ENCODE data around the gene DAB2.
"Not testable (repeated sequence)": the region's sequence is repeated elsewhere in the genome, so short reads cannot be mapped to it uniquely, and the experiment has no call there.

DAB2 gene

DNA sequence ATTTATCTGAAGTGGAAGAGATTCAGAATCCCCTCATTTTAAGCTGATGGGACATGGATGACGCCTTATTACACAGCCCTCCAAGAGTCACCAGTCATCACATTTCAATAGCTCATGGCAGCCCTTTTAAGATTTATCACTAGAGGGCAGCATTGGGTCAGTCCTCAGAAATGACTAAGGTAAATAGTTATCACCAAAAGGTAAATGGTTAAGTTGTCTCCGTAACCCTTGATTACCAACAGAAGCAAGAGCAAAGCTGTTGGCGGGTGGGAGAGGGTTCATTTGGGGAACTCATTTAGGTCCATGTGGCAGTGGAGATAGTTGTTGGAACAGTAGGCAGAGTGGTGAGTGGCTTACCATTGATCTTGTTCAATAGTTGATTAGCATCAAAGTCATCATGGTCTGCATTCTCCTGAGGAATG lies 48.5 kb downstream of the DAB2 start:
- no peak for DNase-seq

DNA sequence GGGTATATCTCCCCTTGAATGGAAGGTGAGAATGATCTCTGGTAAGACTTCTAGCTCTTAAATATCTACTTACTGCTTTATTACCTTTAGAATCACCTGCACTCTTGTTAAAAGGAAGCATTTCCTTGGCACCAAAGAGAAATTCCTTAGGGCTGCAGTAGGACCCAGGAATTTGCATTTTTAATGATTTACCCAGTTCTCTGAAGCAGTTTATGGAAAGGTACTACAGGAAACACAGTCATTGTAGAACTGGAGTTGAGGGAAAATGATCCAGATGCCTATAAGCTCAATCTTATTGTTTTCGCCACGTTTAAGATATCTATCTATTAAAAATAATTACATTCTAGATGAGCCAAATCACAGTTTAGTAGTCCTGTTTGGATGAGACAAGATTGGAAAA lies 51.0 kb downstream of the DAB2 start:
- DNase-seq = no peak

DNA sequence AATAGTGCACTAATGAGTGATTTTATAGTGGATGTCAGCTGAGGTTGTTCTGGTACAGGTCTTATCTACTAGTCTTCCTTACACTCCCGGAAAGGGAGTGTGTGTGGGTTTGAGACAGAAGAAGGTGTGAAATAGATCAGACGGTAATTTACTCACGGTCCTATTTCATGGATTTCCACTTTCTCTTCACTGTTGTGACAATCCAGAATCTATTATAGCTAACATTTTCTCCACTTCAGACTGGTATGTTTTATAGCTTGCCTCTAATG lies 53.5 kb downstream of the DAB2 start:
- no peak for DNase-seq

DNA sequence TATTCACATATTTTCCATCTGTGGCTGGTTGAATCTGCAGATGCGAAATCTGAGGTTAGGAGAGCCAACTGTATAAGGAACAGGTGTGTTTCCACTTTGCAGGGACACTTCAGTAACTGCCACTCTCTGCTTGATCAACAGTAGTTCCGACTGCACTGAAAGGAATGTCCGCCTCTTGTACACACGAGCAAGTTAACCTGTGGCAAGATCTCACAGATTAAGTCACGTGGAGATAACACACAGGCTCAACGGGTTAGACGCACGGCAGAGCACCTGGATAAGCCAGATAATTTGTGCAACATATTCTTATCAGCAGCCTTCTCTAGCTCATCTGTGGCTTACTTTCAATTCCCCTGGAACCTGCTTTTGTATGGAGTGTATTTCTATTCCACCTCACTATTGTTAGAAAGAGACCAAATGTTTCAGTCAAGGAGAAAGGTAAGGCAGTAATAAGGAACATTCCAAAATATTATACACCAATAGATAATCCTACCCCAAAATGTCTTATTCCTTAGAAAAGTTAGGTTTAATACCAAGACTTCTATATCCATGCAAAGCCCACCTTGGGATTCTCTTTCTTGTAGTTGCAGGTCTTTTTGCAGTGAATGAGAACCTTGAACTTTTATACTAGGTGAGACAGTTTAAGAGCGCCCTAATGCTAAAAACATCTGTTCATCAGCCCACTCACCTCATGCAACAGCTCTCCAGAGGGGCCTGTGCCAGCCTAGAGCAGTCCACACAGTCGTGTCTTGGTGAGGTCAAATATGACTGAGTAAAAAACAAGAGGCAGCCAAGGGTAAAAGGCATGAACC lies 54.0 kb downstream of the DAB2 start:
- DNase-seq = no peak

DNA sequence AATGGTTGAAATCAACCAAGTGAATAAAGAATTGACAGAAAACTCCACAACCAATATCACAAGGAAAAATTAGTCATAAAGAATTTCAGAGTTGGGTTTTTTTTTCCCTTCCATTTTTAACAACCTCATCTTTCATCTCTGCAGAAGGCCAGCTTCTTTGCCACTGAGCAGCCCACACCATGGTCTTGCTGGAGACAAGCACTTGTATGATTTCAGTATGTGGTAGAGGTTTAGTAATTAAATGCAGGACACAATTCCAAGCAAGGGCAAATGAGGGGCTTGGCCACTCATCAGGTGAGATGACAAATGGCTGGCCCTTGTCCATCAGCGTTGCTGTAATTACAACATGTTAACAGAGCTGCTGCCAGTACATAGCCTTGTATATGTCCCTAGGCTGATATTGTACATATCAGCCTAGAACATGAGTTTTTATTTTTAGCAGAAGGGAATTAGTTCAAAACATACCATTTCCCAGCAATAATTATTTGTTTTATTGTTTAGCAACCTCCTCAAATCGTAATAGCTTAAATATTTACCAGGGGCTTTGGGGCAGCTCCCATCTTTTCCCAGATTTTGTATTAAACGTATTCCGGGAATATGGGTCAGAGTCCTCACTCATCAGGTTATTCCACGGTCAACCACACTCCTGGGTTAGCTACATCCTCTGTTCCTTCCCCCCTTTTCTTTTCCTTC lies 55.5 kb downstream of the DAB2 start:
- no peak for DNase-seq

DNA sequence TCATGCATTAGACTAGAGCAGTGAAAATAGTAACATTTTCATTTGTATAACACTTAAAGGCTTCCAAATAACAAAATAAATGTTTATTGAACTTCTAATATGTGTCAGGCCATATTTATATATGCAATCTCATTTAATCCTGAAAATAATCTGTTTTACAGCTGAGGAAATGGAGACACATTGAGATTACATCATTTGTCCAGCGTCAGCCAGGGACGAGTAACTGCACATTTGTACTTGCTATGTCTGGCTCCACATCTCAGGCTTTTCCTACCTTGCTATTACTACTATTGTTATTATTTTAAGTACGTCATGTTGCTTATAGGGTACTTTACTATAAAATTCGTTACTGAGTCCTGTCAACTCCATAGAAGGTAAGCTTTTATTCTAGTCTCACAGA lies 56.7 kb downstream of the DAB2 start:
- DNase-seq = no peak

DNA sequence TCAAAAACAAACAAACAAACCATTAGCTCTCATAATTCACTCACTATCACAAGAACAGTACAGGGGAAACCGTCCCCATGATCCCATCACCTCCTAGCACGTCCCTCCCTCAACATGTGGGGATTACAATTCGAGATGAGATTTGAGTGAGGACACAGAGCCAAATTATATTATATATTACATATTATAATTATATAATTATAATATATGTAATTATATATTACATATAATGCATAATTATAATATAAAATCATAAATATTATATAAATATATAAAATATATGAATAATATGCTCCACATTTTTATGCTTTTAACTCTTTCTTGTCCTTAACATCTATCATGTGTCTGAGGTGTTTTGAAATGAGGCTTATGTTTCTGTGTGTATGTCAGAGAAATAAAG lies 57.1 kb downstream of the DAB2 start:
- DNase-seq = no peak

DNA sequence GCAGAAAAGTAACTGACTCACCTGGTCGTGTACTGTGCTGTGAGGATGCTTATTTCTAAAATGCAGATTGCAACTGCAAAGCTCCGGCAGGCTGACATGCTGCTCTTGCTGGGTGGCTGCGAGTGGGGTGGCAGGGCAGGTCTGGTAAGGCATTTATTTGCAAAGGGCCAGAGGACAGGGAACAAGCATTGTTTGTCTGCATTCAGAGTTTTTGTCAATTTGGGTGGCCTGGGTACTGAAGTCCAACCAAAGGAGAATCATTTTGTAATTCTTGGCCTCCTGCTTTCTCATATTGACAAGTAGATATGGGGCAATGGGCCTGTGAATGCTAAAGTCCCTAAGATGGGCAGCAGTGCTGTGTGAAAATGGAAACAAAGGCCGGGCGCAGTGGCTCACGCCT lies 60.4 kb downstream of the DAB2 start, which contains the start of gene C9:
TSS of gene C9 (minus strand) at position 129 of the 400 bp plus-strand sequence. CDS start at position 98, 31 bp downstream.
- no peak for DNase-seq

DNA sequence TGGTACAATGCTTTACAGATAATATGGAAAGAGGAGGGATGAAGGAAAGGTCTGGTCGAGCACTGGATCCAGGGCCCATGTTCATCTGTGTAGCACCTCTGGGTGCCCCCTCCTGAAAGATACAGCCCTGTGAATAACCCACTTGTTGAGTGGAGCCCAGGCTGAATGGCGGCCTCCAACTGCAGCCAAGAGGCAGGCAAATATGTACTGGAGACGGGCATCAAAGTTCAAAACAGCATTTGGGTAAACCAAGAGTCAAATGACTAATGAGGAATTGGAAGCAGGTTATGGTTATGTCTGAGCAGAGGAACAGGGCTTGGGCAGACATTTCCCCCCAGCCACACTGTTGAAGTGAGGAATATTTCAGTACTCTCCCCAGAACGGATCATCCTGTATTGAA lies 61.6 kb downstream of the DAB2 start:
- no peak for DNase-seq

DNA sequence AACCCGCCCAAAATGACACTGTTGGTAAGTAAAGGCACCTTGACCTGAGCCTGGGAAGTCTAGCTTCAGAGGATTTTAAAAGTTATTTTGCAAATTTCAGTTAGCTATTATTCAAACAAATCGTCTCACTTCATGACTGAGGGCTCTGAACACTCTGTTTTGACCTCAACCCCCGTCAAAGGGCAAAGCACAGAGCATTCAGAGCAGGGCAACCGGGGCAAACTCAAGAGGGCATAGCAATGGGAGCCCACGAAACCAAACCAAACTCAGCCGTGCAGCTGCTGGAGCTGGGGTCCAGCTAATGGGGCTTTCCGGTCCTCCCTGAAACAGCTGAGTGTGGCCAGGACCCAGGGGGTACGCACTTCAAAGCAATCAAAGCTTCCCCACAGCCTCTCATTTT lies 62.1 kb downstream of the DAB2 start:
- no peak for DNase-seq

DNA sequence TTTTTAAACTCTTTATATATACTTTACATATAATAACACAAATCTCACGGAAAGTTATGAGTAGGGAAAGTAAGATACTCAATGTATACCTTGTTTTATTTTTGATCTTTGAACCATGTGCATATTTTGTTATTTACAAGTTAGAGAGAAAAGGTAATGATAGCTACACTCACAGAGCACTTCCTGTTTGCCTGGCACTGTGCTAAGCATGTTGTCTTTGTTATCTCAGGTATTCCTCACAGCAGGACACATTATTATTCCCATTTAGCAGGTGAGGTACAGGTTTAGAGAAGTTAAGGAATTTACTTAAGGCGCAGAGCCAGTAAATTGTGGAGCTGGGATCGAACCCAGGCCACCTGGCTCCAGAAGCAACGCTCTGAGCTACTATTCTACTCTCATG lies 63.5 kb downstream of the DAB2 start:
- no peak for DNase-seq

DNA sequence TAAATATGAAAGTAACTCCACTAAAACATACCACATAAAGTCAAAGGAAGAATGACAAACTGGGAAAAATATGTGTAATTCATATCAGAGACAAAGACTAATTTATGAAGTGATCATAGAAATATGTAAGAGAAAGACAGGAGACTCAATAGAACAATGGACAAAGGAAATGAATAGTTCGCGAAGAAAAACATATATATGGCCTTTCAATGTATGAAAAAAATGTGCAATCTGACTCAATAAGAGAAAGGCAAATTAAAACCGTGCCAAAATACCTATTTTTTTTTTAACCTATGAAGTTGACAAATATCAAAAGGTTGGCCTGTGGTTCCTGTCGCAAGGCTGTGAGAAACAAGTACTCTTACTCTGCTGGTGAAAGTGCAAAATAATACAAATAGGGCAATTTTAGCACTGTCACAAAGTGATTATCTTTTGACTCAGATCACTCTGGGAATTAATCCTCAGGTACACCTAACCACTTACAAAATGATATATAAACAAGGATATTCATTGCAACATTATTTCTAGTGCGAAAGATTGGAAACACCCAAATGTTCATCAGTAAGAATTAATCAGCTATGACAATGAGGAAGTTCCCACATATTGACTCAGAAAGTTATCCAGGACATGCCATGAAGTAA lies 64.2 kb downstream of the DAB2 start:
- DNase-seq = no peak

DNA sequence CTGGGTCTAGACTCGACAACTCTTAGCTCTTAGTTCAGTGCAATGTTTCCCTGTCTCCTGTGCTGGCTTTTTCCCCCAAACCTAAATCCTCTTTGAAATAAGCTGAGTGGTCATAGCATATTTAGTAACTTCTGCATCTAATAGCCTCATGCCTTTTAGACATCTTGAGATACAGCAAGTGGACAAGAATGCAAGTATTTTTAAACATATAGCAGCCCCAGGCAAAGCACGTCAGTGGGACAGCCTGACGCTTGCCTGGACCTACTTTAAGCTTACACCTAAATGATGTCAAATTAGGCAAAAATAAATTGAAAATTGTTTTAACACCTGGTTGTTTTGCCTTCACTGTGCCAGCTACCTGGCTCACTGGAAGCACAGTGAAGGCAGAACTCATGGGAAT lies 68.5 kb downstream of the DAB2 start:
- DNase-seq = no peak

DNA sequence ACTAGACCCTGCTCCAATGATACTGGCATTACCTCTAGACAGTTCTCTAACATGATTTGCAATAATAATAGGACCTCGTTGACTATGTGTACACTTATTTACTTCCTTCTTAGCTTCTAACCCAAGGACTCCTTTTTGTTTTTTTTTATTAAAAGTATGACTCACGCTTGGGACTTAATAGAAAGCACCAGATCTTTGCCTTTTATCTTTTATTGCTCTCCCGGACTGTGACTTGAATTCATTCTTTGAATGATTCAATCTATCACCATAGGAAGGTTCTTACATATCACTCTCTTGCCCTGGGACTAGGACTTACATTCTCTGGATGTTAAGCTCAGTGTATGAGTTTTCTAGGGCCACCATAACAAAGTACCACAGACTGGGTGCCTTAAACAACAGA lies 69.5 kb downstream of the DAB2 start:
- no peak for DNase-seq

DNA sequence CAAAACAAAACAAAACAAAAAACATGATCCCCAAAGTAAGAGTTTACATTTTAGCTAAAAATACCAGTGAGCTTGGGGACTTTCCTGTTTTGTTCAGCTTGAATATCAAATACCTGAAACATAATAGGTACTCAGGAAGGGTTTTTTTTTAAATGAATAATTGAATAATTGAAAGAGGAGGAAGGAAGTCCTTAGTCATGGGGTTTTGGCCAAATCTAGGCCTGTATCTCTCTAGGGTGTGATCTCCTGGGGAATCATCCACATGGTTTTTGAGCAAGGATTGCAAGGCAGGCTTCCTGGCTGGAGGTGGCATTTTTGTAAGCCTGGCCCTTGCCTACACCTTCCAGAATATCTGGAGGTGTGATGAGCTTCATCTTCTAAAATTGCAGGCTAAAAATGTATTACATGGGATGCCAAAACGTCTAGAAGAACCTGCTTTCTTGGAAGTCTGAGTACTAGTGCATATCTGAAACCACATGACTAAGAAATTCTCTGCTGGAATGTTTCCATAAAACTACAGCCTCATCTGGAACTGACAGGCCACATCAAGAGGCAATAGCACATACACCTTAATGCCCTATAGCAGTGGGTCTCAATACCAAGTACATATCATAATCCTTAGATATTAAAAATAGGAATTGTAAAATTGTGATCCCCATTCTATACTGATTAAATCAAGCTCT lies 70.9 kb downstream of the DAB2 start:
- DNase-seq = no peak

DNA sequence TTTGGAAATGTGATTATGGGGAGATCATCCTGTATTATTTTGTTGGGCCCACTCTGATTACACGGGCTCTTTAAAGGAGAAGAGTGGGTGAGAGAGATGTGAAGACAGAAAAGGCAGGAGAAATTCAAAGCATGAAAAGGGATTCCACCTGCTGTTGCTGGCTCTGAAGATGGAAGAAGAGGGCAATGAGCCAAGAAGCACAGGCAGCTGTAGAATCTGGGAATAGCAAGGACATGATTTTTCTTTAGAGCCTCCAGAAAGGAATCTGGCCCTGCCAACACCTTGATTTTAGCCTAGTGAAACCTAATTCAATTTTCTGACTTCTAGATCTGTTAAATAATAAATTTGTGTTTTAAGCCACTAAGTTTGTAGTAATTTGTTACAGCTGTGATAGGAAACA lies 71.8 kb downstream of the DAB2 start:
- DNase-seq = no peak

DNA sequence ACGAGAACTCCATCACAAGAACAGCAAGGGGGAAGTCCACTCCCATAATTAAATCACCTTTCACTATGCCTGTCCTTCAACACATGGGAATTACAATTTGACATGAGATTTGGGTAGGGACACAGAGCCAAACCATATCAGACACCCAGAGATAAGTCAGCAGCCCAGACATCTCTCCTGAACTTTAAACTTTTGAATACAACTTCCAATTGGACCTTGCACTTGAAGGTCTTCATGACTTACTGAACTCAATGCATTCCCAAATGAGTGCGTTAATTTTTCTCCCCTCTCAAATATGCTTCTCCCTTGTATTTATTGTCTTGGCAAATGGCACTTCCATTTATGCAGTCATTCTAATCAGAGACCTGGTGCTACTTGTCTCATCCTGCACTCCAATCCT lies 72.6 kb downstream of the DAB2 start:
- no peak for DNase-seq

DNA sequence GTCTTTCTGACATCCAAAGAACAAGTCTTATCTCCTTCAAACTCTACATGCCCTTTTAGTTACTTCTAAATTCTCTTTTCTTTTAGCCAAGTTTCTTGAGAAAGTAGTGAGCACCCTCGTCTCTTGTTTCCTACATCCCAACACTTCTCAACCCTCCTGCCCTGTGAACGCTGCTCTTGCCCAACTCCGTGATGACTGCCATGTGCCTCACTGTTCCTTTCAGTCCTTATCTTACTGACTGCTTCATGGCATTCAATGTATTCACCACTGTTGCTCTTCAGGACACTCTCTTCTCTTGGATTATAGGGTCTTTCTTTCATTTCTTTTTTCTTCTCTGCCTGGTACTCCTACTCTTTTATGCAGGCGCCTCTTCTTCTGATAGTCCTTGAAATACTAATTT lies 75.3 kb downstream of the DAB2 start:
- no peak for DNase-seq

DNA sequence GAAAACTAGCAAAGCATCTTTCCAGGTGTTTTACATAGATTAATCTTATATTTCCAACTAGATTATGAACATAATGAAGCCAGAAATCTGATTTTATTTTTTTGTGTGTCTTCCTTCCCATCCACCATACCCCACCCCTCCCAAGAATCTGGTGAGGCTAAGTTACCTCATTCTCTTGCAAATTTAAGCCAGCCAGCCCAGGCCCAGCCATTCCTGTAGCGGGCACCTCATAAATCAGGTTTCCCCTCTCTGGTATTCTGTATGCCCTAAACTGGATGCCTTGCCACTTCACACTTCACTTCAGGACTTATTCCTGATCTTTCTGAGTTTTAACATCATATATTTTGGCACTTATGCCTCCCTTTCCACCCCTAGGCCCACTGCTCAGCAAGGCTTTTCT lies 82.3 kb downstream of the DAB2 start:
- DNase-seq = no peak

DNA sequence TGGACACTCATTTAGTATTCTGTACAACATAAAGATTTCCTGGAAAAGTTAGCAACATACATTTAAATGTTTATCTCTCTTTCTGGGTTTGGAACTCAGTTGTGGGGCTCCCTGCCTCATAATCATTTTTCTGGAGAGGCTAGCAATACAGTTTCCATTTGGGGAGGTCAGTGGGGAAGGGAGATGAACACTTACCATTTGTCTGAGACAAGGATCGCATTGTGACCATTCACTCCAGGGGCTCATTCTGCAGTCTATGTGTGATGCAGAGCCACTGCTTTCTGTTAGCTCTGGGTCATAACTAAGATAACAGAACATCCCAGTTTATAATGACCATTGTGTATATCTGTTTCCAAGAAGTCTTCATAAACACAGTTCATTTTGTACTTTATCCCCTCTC lies 82.9 kb downstream of the DAB2 start:
- no peak for DNase-seq

DNA sequence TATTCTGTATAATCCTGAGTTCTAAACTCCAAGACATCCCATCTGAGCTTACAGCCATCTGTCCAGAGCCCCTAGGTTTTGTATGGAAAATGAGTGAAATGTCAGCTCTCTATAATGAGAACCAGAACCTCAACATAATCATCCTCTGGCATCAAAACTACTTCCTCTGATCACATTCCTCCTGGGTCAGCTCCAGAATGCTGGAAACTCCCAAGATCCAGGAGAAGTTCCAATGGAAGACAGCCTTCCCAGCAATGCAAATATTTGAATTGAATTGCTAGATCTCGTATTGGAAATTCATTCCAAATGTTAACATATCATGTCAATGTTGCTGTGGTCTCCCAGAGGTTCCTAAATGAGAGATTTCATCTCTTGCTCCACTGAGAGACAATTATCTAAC lies 84.3 kb downstream of the DAB2 start:
- no peak for DNase-seq

DNA sequence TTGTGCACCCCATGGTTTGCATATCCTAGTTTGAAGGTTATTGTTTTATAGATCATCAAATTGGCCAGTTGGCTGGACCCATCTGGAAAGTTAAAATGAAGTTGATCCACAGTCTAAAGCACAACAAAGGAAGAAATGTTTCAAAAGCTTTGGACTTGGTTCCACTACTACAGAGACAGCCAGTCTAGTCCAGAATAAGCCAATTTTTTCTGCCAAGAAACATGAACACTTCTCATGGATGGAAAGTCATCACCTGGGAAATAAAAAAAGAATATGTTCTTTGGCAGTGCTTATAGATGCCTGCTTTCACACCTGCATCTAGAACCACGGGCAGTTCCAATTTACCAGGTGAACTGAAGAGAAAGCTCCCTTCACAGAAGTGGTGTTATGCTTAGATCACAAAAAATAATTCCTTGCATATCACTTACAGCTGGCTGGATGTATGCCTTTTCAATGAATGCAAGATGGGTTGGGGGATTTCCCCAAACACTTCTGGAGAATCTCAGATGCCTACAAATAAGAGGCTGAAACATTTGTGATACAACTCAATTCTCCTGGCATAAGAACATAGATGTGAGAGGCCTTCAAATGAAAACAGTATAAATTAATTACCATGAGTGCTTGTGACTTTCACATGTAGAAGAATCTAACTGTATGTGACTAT lies 87.4 kb downstream of the DAB2 start:
- DNase-seq = no peak

DNA sequence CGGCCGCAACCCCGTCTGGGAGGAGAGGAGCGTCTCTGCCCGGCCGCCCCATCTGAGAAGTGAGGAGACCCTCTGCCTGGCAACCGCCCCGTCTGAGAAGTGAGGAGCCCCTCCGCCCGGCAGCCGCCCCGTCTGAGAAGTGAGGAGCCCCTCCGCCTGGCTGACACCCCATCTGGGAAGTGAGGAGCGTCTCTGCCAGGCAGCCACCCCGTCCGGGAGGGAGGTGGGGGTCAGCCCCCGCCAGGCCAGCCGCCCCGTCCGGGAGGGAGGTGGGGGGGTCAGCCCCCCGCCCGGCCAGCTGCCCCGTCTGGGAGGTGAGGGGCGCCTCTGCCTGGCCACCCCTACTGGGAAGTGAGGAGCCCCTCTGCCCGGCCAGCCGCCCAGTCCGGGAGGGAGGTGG lies 90.5 kb downstream of the DAB2 start:
- DNase-seq = not testable (repeated sequence)

Data from T-helper 9 cell (primary cell).